PFSK-1 (cell line): ENCODE data around the gene LMAN2.

Source experiments
- FOXP2 ChIP-seq: optimal IDR thresholded peaks from 2 replicates; pipeline ENCODE3; 2011; ENCODE audit warnings: borderline replicate concordance, control low read depth, inconsistent platforms; ENCODE audit not compliant: insufficient read depth; ENCODE audit errors: extremely low read length, extremely low read depth
- POLR2AphosphoS5 ChIP-seq: IDR thresholded peaks from 2 replicates; pipeline ENCODE4 v1.6.1; 2012; ENCODE audit warnings: low read depth, mild to moderate bottlenecking, control low read depth, low read length, moderate library complexity
- REST ChIP-seq, 2 experiments: IDR thresholded peaks; 2 replicates each; pipeline versions ENCODE4 v1.6.1 to v1.8.0; 2011 to 2012; ENCODE audit warnings: low read depth in 2 of 2, low read length in 2 of 2, control low read depth in 1 of 2, inconsistent platforms in 1 of 2, mild to moderate bottlenecking in 1 of 2, moderate library complexity in 1 of 2; ENCODE audit not compliant: insufficient read depth in 1 of 2
- SIN3A ChIP-seq: IDR thresholded peaks from 2 replicates; pipeline ENCODE4 v1.6.1; 2012; ENCODE audit warnings: mild to moderate bottlenecking, low read length, moderate library complexity, borderline replicate concordance; ENCODE audit not compliant: insufficient read depth
- TAF1 ChIP-seq: IDR thresholded peaks from 2 replicates; pipeline ENCODE4 v1.6.1; 2012; ENCODE audit warnings: low read length, control low read depth, borderline replicate concordance; ENCODE audit not compliant: insufficient read depth

LMAN2 gene

DNA sequence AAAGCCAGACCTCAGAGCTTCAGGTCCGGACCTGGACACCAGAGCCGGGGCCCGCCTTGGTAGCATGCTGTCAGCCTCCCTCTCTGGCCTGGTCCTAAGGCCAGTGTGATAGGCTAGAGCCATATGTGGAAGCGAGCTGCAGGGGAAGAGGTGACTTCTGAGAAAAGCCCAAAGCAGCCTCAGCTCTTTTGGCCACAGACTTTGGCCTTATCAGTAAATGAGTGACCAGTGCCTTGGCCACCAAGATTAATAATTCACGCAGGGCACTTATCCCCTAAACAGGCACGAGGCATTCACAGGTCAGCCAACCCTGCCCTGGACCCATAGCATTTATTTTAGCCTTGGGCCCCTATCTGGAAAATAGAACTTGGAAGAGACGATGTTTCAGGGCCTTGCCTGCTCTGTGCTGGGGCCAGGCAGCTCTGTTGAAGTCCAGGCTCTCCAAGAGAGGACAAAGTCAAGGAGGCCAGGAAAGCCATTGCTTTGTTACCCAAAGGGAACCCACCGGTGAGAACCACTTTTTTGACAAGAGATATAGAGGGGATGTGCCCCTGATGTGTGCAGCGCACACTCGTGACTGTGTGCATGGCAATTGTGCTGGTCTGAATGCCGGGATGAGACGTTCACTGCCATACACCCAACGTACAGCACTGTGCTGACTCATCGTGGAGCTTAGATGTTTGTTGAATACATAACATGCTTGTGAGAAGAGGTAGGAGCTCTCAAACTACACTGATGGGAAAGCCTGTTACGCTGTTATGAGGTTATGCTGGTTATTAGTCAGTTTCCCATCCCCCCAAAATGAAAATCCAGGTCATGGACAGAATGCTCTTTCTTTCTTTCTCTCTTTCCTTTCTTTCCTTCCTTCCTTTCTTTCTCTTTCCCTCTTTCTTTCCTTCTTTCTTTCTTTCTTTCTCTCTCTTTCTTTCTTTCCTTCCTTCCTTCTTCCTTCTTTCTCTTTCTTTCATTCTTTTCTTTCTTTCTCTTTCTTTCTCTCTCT is 27.7 kb upstream of the LMAN2 start:
- no peak for TF ChIP-seq POLR2AphosphoS5
- no peak for TF ChIP-seq REST (IDR thresholded peaks at IDR 0.05; ENCODE audit: insufficient read depth in 1 of 2, low read depth in 2 of 2, low read length in 2 of 2)
- no peak for TF ChIP-seq TAF1
- no peak for TF ChIP-seq FOXP2
- TF ChIP-seq SIN3A: no peak

GRCh38 chr5:177377851-177378776 is 26.6 kb upstream of the LMAN2 start:
- TF ChIP-seq FOXP2 (no peak), POLR2AphosphoS5 (no peak), TAF1 (no peak), REST (IDR thresholded peaks at IDR 0.05; ENCODE audit: insufficient read depth in 1 of 2, low read depth in 2 of 2, low read length in 2 of 2) (no peak), SIN3A (no peak)

- TF ChIP-seq POLR2AphosphoS5: no peak
- no peak for TF ChIP-seq FOXP2
- no peak for TF ChIP-seq SIN3A
- no peak for TF ChIP-seq TAF1
- no peak for TF ChIP-seq REST (IDR thresholded peaks at IDR 0.05; ENCODE audit: insufficient read depth in 1 of 2, low read depth in 2 of 2, low read length in 2 of 2)
These were observed 24.6 kb upstream of the LMAN2 start for GRCh38 chr5:177376107-177376506.

- TF ChIP-seq POLR2AphosphoS5 (no peak), TAF1 (no peak), SIN3A (no peak), REST (IDR thresholded peaks at IDR 0.05; ENCODE audit: insufficient read depth in 1 of 2, low read depth in 2 of 2, low read length in 2 of 2) (no peak), FOXP2 (no peak)
These were observed 22.7 kb upstream of the LMAN2 start for GRCh38 chr5:177374211-177374610.
